Endothelial cell of umbilical vein (primary cell): Measurements from ENCODE around the gene CPVL. TPM values are rescaled to one million over a fixed set of nuclear protein-coding genes. Genes with fewer than 3 reads are reported as not detected.

ENCODE experiments used
- BruUV-seq: library from RNA; stranded (reverse); fragments of 400-500 nt; replicated peaks from 2 replicates; lab custom pipeline; 2021; lab: Mats Ljungman, UMichigan
- CTCF ChIA-PET: fragments of 300-600, 350-600 bp; sonication (Branson Sonifier 250); formaldehyde crosslinking; loops from one replicate; lab custom pipeline; 2021; ENCODE audit warnings: antibody characterized with exemption, inconsistent platforms; lab: Charles Lee
- POLR2A ChIA-PET: fragments of 300-600, 350-600 bp; sonication (Branson Sonifier 250); formaldehyde crosslinking; loops from one replicate; lab custom pipeline; 2021; ENCODE audit warnings: antibody characterized with exemption, inconsistent platforms; lab: Charles Lee
- DNase-seq: peaks from one replicate; pipeline ENCODE4 v3.0.0-alpha.2; 2011; ENCODE audit warnings: low read depth, low spot score
- FAIRE-seq: peaks from 2 replicates; lab custom pipeline; 2011; peaks lifted over from hg19 to GRCh38; lab: Jason Lieb, UNC
- H2AFZ ChIP-seq: 2 replicates; pipeline ENCODE4 v1.6.0; 2012; ENCODE audit warnings: low read depth, low read length, control low read depth, inconsistent platforms
- H3K27ac ChIP-seq: 2 replicates; pipeline ENCODE4 v1.5.1; 2011; ENCODE audit warnings: low read depth, mild to moderate bottlenecking, control low read depth, low read length, moderate library complexity; ENCODE audit not compliant: insufficient read depth
- H3K27me3 ChIP-seq, 2 experiments: 2 replicates each; pipeline versions ENCODE4 v1.6.0 to v1.6.1; 2011; ENCODE audit warnings: low read length in 2 of 2, mixed read lengths in 1 of 2; ENCODE audit not compliant: control insufficient read depth in 2 of 2, insufficient read depth in 2 of 2
- H3K36me3 ChIP-seq, 2 experiments: 2 replicates in 1 of 2; 3 replicates in 1 of 2; pipeline ENCODE4 v1.5.1; 2011; ENCODE audit warnings: low read length in 2 of 2, mild to moderate bottlenecking in 1 of 2, moderate library complexity in 1 of 2; ENCODE audit not compliant: control insufficient read depth in 2 of 2, insufficient read depth in 2 of 2; ENCODE audit errors: extremely low read depth in 1 of 2
- H3K4me1 ChIP-seq: 3 replicates; pipeline ENCODE4 v1.5.1; 2011; ENCODE audit warnings: mild to moderate bottlenecking, low read length; ENCODE audit not compliant: control insufficient read depth, insufficient read depth; ENCODE audit errors: extremely low read depth
- H3K4me2 ChIP-seq: 2 replicates; pipeline ENCODE4 v1.6.1; 2011; ENCODE audit warnings: low read length, control low read depth, mixed read lengths; ENCODE audit not compliant: insufficient read depth
- H3K4me3 ChIP-seq, 3 experiments: fragments of 200-600 bp in 1 of 3; sonication (generic), shearing (Covaris generic) in 1 of 3; replicated peaks in 1 of 3; 2 replicates each; pipeline ENCODE4 v1.5.1; 2011 to 2016; ENCODE audit warnings: control low read depth in 3 of 3, low read length in 3 of 3, mild to moderate bottlenecking in 2 of 3, inconsistent platforms in 1 of 3, low read depth in 1 of 3, moderate library complexity in 1 of 3; ENCODE audit not compliant: insufficient read depth in 1 of 3
- H3K79me2 ChIP-seq: 2 replicates; pipeline ENCODE4 v1.6.0; 2012; ENCODE audit warnings: low read length, inconsistent platforms; ENCODE audit not compliant: control insufficient read depth, insufficient read depth
- H3K9ac ChIP-seq: replicated peaks from 2 replicates; pipeline ENCODE3; 2011; ENCODE audit warnings: low read length, control low read depth; ENCODE audit not compliant: insufficient read depth; ENCODE audit errors: extremely low read depth
- H3K9me1 ChIP-seq: replicated peaks from 3 replicates; pipeline ENCODE4 v1.6.0; 2011; ENCODE audit warnings: mild to moderate bottlenecking, low read length; ENCODE audit not compliant: control insufficient read depth, insufficient read depth; ENCODE audit errors: extremely low read depth
- H3K9me3 ChIP-seq: replicated peaks from 2 replicates; pipeline ENCODE4 v1.5.1; 2012; ENCODE audit warnings: low read length, inconsistent platforms; ENCODE audit not compliant: control insufficient read depth, insufficient read depth
- H4K20me1 ChIP-seq: replicated peaks from 2 replicates; pipeline ENCODE3; 2011; ENCODE audit warnings: mild to moderate bottlenecking, low read length; ENCODE audit not compliant: control insufficient read depth, insufficient read depth; ENCODE audit errors: extremely low read depth
- CTCF ChIP-seq, 2 donors: IDR thresholded peaks; 1 replicate in 1 of 2; 2 replicates in 1 of 2; pipeline ENCODE4 v1.5.1; 2011; ENCODE audit warnings: low read length in 2 of 2, mild to moderate bottlenecking in 2 of 2, moderate library complexity in 2 of 2, control low read depth in 1 of 2, inconsistent platforms in 1 of 2, low read depth in 1 of 2; ENCODE audit not compliant: insufficient read depth in 1 of 2; ENCODE audit errors: extremely low read depth in 1 of 2
- EZH2 ChIP-seq: IDR thresholded peaks from 2 replicates; pipeline ENCODE4 v1.6.1; 2012; ENCODE audit warnings: borderline replicate concordance, low read depth, mild to moderate bottlenecking, moderate library complexity, low read length, inconsistent platforms; ENCODE audit not compliant: severe bottlenecking
- FOS ChIP-seq: IDR thresholded peaks from 2 replicates; pipeline ENCODE4 v1.6.1; 2011; ENCODE audit warnings: mild to moderate bottlenecking, low read length, moderate library complexity, borderline replicate concordance; ENCODE audit not compliant: insufficient read depth
- GATA2 ChIP-seq: IDR thresholded peaks from 2 replicates; pipeline ENCODE4 v1.7.0; 2011; ENCODE audit warnings: low read depth, mild to moderate bottlenecking, moderate library complexity, mixed read lengths, low read length; ENCODE audit not compliant: insufficient read length, insufficient read depth
- JUN ChIP-seq: IDR thresholded peaks from 2 replicates; pipeline ENCODE4 v1.6.1; 2011; ENCODE audit warnings: borderline replicate concordance, low read depth; ENCODE audit not compliant: insufficient read length, insufficient read depth
- MAX ChIP-seq: IDR thresholded peaks from 2 replicates; pipeline ENCODE4 v1.6.1; 2011; ENCODE audit not compliant: insufficient read depth, insufficient read length
- MYC ChIP-seq: IDR thresholded peaks from one replicate; pipeline ENCODE4 v1.6.1; 2011; ENCODE audit warnings: mild to moderate bottlenecking, low read depth, low read length
- POLR2A ChIP-seq: IDR thresholded peaks from 2 replicates; pipeline ENCODE4 v1.6.1; 2012; ENCODE audit warnings: low read depth, mild to moderate bottlenecking, control low read depth, low read length
- POLR2AphosphoS5 ChIP-seq: IDR thresholded peaks from 2 replicates; pipeline ENCODE4 v1.6.1; 2012; ENCODE audit warnings: low read depth, mild to moderate bottlenecking, control low read depth, low read length, moderate library complexity; ENCODE audit not compliant: insufficient read depth
- dilution Hi-C: fragments of 300-500 bp; cut with MboI; formaldehyde crosslinking; loops from one replicate; pipeline ENCODE4 v1.15.0; 2019; ENCODE audit warnings: low sequenced_read_pairs; ENCODE audit not compliant: extremely low pct_ligation_motif_present
- intact Hi-C: fragments of 100-400 bp; cut with micrococcal nuclease; formaldehyde crosslinking; loops from one replicate; pipeline ENCODE4 v1.10.0; 2022
- polyA plus RNA-seq, 4 experiments: library from polyadenylated mRNA; depleted of rRNA in 3 of 4; stranded (reverse) in 3 of 4; unstranded in 1 of 4; fragments of >200 nt; gene quantifications; 2 replicates each; pipeline versions ENCODE4 v1.2.1 to v1.2.3, GENCODE V29; 2011 to 2012; ENCODE audit warnings: missing spikeins in 1 of 4
- total RNA-seq: library from RNA; stranded (reverse); gene quantifications from 2 replicates; pipeline ENCODE4 v1.2.3, GENCODE V29; 2021

Gene CPVL
- total and polyA plus RNA-seq, 2 donors (not counting 3 experiments of a cell fraction or from before 2014, with no cell fraction given): 0.14 TPM; not detected in 1

GRCh38 chr7:29120955-29121354 is 25.4 kb downstream of the CPVL start:
- Histone ChIP-seq H3K9me3 (no peaks in the 10 kb centered on the region), H3K27ac (no peak overlapping the region), H3K9me1 (no peaks in the 10 kb centered on the region), H3K4me3 (no peak overlapping the region), H2AFZ (no peak overlapping the region), H3K4me1 (peaks cover 7% of the 10 kb centered on the region), H3K4me2 (no peak overlapping the region), H4K20me1 (no peaks in the 10 kb centered on the region), H3K79me2 (no peaks in the 10 kb centered on the region), H3K36me3 (no peaks in the 10 kb centered on the region), H3K9ac (no peak overlapping the region), H3K27me3 (no peaks in the 10 kb centered on the region)
- DNase-seq (no peak), FAIRE-seq (no peak)
- no peak for TF ChIP-seq POLR2A
- no peak for TF ChIP-seq MYC
- no peak for TF ChIP-seq FOS
- no peak for TF ChIP-seq EZH2
- TF ChIP-seq GATA2: no peak
- no peak for TF ChIP-seq MAX
- no peak for TF ChIP-seq JUN
- no peak for TF ChIP-seq CTCF (IDR thresholded peaks at IDR 0.05; ENCODE audit: extremely low read depth in 1 of 2, insufficient read depth in 1 of 2, low read depth in 1 of 2, low read length in 2 of 2)
- TF ChIP-seq POLR2AphosphoS5: no peak
- dilution Hi-C loops (no loop called here), intact Hi-C loops (no loop called here)
- ChIA-PET POLR2A (no interaction called here), CTCF (interaction anchor here (0.6 to 38.9 kb wide), 4 partner anchors 13 to 210 kb away, joined by 3 to 1408 read pairs (median 23); no protein-coding TSS in a partner anchor)
- no TSS peak for BruUV-seq
